HepG2 (cell line): Measurements from ENCODE around the gene HS6ST2.

ENCODE experiments used
- CTCF ChIP-seq: sonication (generic); formaldehyde crosslinking; IDR thresholded peaks from 2 replicates; pipeline ENCODE4 v1.5.0; 2020; ENCODE audit warnings: mild to moderate bottlenecking, missing genetic modification reagents, moderate library complexity
- PHF21A ChIP-seq: sonication (generic); formaldehyde crosslinking; IDR thresholded peaks from 2 replicates; pipeline ENCODE4 v1.5.0; 2020; ENCODE audit warnings: mild to moderate bottlenecking, missing genetic modification reagents
- TCF7L2 ChIP-seq: IDR thresholded peaks from 2 replicates; pipeline ENCODE4 v1.6.1; 2011; ENCODE audit warnings: mild to moderate bottlenecking, low read depth, low read length, moderate library complexity
- ZBTB25 ChIP-seq: IDR thresholded peaks from 2 replicates; pipeline ENCODE4 v1.6.1; 2018; ENCODE audit warnings: missing genetic modification reagents
- TF ChIP-seq, protein P1 (sequence below): sonication (generic); formaldehyde crosslinking; conservative IDR thresholded peaks from 2 replicates; pipeline ENCODE4 v1.5.0; 2020; ENCODE audit warnings: missing genetic modification reagents
- TF ChIP-seq, protein P2 (sequence below): sonication (generic); formaldehyde crosslinking; IDR thresholded peaks from 2 replicates; pipeline ENCODE4 v1.5.1; 2020; ENCODE audit warnings: missing genetic modification reagents, mild to moderate bottlenecking, borderline replicate concordance

- TF ChIP-seq PHF21A (CRISPR knock-in tag), result no peak
- TF ChIP-seq CTCF, result no peak
- TF ChIP-seq ZBTB25 (CRISPR knock-in tag), result no peak
- TF ChIP-seq, protein P1, sequence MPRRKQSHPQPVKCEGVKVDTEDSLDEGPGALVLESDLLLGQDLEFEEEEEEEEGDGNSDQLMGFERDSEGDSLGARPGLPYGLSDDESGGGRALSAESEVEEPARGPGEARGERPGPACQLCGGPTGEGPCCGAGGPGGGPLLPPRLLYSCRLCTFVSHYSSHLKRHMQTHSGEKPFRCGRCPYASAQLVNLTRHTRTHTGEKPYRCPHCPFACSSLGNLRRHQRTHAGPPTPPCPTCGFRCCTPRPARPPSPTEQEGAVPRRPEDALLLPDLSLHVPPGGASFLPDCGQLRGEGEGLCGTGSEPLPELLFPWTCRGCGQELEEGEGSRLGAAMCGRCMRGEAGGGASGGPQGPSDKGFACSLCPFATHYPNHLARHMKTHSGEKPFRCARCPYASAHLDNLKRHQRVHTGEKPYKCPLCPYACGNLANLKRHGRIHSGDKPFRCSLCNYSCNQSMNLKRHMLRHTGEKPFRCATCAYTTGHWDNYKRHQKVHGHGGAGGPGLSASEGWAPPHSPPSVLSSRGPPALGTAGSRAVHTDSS (CRISPR knock-in tag), result no peak
- TF ChIP-seq, protein P2, sequence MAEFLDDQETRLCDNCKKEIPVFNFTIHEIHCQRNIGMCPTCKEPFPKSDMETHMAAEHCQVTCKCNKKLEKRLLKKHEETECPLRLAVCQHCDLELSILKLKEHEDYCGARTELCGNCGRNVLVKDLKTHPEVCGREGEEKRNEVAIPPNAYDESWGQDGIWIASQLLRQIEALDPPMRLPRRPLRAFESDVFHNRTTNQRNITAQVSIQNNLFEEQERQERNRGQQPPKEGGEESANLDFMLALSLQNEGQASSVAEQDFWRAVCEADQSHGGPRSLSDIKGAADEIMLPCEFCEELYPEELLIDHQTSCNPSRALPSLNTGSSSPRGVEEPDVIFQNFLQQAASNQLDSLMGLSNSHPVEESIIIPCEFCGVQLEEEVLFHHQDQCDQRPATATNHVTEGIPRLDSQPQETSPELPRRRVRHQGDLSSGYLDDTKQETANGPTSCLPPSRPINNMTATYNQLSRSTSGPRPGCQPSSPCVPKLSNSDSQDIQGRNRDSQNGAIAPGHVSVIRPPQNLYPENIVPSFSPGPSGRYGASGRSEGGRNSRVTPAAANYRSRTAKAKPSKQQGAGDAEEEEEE, result no peak
- TF ChIP-seq TCF7L2, result no peak
These were observed 75.0 kb downstream of the HS6ST2 start for GRCh38 chrX:132883358-132883915.
